Measurements from ENCODE around the gene FNDC3B. TPM values are rescaled to one million over a fixed set of nuclear protein-coding genes. Genes with fewer than 3 reads are reported as not detected.
A peak's percentile ranks its signal among the peaks of the same experiment; 100 is the strongest.

FNDC3B gene
- total and polyA plus RNA-seq, 4 donors: 13.3 to 175 (median 100) TPM

- ATAC-seq (ENCODE audit: insufficient read depth, low FRiP score): no peak
- H3K9me3 ChIP-seq (ENCODE audit: control insufficient read depth in 4 of 4, insufficient read depth in 3 of 4, low read length in 3 of 4): no peaks in the 10 kb centered on the region
- no peak for TF ChIP-seq CTCF (IDR thresholded peaks at IDR 0.05; ENCODE audit: control extremely low read depth, extremely low read depth)
- peaks cover 15 to 24% (median 20%) of the 10 kb centered on the region in 4 donors for H3K36me3 ChIP-seq (ENCODE audit: control insufficient read depth in 4 of 4, insufficient read depth in 4 of 4, low read length in 4 of 4)
- H3K4me1 ChIP-seq (ENCODE audit: control insufficient read depth in 5 of 5, insufficient read depth in 5 of 5, low read length in 5 of 5): peaks cover 0 to 15% (median 0%) of the 10 kb centered on the region in 5 donors
- no peak for DNase-seq
- no peak overlapping the region for H3K9ac ChIP-seq (ENCODE audit: insufficient read depth in 1 of 2, low read length in 2 of 2)
- no peaks in the 10 kb centered on the region for H3K27me3 ChIP-seq (ENCODE audit: control insufficient read depth in 3 of 3, insufficient read depth in 3 of 3, low read length in 2 of 3)
- no peak overlapping the region for H3K27ac ChIP-seq (ENCODE audit: low read depth in 1 of 2, low read length in 1 of 2)
- WGBS, 2 donors: 97 to 98% methylated on average over 4 of the region's 4 CpGs
- H3K4me3 ChIP-seq: no peak overlapping the region
Measured at GRCh38 chr3:172303941-172304558, 264.7 kb downstream of the FNDC3B start.

GRCh38 chr3:172305552-172305951 is 266.2 kb downstream of the FNDC3B start:
- ATAC-seq (ENCODE audit: insufficient read depth, low FRiP score): no peak
- H3K9me3 ChIP-seq (ENCODE audit: control insufficient read depth in 4 of 4, insufficient read depth in 3 of 4, low read length in 3 of 4): no peaks in the 10 kb centered on the region
- H3K27ac ChIP-seq (ENCODE audit: low read depth in 1 of 2, low read length in 1 of 2): peak overlapping the region in 1 of 2 donors; percentile 74
- TF ChIP-seq CTCF (IDR thresholded peaks at IDR 0.05; ENCODE audit: control extremely low read depth, extremely low read depth): no peak
- no peak overlapping the region for H3K9ac ChIP-seq (ENCODE audit: insufficient read depth in 1 of 2, low read length in 2 of 2)
- DNase-seq: no peak
- H3K27me3 ChIP-seq (ENCODE audit: control insufficient read depth in 3 of 3, insufficient read depth in 3 of 3, low read length in 2 of 3): no peaks in the 10 kb centered on the region
- peaks cover 0 to 15% (median 0%) of the 10 kb centered on the region in 5 donors for H3K4me1 ChIP-seq (ENCODE audit: control insufficient read depth in 5 of 5, insufficient read depth in 5 of 5, low read length in 5 of 5)
- WGBS, 2 donors: 99% methylated on average over 2 of the region's 2 CpGs
- H3K36me3 ChIP-seq (ENCODE audit: control insufficient read depth in 4 of 4, insufficient read depth in 4 of 4, low read length in 4 of 4): peaks cover 17 to 22% (median 21%) of the 10 kb centered on the region in 4 donors
- no peak overlapping the region for H3K4me3 ChIP-seq

- peaks cover 0 to 15% (median 0%) of the 10 kb centered on the region in 5 donors for H3K4me1 ChIP-seq (ENCODE audit: control insufficient read depth in 5 of 5, insufficient read depth in 5 of 5, low read length in 5 of 5)
Measured at GRCh38 chr3:172305974-172306373, 266.6 kb downstream of the FNDC3B start.

More at GRCh38 chr3:172305974-172306373, 266.6 kb downstream of the FNDC3B start:
- ATAC-seq (ENCODE audit: insufficient read depth, low FRiP score) (no peak), DNase-seq (no peak)
- H3K9ac ChIP-seq (ENCODE audit: insufficient read depth in 1 of 2, low read length in 2 of 2): no peak overlapping the region
- WGBS, 2 donors: 86 to 98% methylated on average over 2 of the region's 2 CpGs
- no peaks in the 10 kb centered on the region for H3K9me3 ChIP-seq (ENCODE audit: control insufficient read depth in 4 of 4, insufficient read depth in 3 of 4, low read length in 3 of 4)
- no peak for TF ChIP-seq CTCF (IDR thresholded peaks at IDR 0.05; ENCODE audit: control extremely low read depth, extremely low read depth)
- H3K27me3 ChIP-seq (ENCODE audit: control insufficient read depth in 3 of 3, insufficient read depth in 3 of 3, low read length in 2 of 3): no peaks in the 10 kb centered on the region
- H3K27ac ChIP-seq (ENCODE audit: low read depth in 1 of 2, low read length in 1 of 2): peak overlapping the region in 1 of 2 donors; percentile 9
- no peak overlapping the region for H3K4me3 ChIP-seq
- H3K36me3 ChIP-seq (ENCODE audit: control insufficient read depth in 4 of 4, insufficient read depth in 4 of 4, low read length in 4 of 4): peaks cover 17 to 22% (median 20%) of the 10 kb centered on the region in 4 donors

Measured in lung (tissue), 12 donors.